VCaP (cell line): ENCODE results near the gene FAM110C.

Source experiments
- H3K27ac ChIP-seq: fragments of 450-650 bp; 2 replicates; pipeline ENCODE4 v1.5.1; 2017
- TF ChIP-seq, protein P1 (sequence below): fragments of 450-650 bp; conservative IDR thresholded peaks from 2 replicates; pipeline ENCODE4 v1.5.1; 2017; ENCODE audit warnings: mild to moderate bottlenecking, moderate library complexity

FAM110C gene, protein sequence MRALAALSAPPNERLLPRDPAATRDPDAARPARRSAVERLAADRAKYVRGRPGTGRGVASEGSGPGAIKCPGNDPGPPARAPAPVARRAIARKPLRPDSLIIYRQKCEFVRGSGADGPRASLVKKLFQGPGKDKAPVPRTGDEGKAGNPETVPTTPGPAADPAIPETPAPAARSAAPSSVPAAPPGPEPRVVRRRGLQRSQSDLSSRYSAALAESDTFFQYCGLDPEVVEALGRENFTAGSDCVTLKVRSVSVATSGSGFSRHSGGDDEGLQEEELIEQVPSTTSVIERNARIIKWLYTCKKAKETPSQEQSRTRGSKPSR

DNA sequence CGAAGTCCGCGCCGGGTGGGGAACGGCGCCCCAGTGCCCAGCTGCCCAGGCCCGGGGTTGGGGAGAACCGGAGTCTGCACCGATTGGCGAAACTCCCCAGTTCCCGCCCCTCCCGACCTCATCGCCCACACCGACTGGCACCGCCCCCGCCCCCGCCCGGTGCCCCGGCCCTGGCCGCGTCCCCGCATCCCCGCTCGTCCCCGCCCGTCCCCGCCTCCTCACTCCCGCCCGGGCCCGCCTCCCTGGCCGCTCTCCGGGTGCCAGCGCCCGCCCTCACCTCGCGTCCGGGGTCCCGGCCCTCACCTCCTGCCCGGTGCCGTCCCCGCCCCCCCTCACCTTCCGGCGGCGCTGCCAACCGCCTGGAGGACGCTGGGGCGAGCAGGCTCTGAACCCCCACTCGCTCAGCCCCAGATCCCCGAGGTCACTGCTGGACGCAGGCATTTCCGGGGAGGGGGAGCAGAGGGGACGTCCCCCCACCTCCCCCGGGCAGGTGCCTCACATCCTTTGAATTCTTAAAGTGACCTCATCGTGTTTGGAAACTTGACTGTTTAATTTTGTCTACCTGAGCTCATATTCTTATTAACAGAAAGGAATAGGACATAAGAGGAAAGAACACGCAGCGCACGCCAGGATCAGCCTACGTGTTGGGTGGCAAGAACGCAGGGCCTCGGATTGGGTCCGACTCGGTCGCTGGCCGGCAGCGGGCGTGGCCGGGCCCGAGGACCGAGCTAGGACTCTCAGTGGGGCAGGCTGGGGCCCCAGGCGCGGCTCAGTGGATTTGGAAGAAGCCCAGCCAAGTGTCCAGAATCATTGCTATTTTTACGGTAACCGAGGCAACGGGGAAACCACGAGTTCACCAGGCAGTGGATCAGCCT, at the start of gene FAM110C:
Gene FAM110C (minus strand): TSS at position 35 of the 875 bp plus-strand sequence. CDS start 120 bp downstream, outside the sequence.
- TF ChIP-seq, protein P1, sequence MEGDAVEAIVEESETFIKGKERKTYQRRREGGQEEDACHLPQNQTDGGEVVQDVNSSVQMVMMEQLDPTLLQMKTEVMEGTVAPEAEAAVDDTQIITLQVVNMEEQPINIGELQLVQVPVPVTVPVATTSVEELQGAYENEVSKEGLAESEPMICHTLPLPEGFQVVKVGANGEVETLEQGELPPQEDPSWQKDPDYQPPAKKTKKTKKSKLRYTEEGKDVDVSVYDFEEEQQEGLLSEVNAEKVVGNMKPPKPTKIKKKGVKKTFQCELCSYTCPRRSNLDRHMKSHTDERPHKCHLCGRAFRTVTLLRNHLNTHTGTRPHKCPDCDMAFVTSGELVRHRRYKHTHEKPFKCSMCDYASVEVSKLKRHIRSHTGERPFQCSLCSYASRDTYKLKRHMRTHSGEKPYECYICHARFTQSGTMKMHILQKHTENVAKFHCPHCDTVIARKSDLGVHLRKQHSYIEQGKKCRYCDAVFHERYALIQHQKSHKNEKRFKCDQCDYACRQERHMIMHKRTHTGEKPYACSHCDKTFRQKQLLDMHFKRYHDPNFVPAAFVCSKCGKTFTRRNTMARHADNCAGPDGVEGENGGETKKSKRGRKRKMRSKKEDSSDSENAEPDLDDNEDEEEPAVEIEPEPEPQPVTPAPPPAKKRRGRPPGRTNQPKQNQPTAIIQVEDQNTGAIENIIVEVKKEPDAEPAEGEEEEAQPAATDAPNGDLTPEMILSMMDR, result no peak
- H3K27ac ChIP-seq, result peak within 1 kb of the TSS; percentile 87

DNA sequence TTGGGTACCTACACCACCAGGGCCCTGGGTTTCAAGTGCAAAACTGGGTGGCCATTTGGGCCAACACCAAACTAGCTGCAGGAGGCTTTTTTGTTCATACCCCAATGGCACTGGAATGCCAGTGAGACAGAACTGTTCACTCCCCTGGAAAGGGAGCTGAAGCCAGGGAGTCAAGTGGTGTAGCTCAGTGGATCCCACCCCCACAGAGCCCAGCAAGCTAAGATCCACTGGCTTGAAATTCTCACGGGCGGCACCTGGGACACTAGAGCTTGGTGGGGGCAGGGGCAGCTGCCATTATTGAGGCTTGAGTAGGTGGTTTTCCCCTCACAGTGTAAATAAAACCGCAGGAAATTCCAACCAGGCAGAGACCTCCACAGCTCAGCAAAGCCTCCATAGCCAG, 46.0 kb upstream of the FAM110C start:
- TF ChIP-seq, protein P1, result no peak
- H3K27ac ChIP-seq, result no peak overlapping the region

DNA sequence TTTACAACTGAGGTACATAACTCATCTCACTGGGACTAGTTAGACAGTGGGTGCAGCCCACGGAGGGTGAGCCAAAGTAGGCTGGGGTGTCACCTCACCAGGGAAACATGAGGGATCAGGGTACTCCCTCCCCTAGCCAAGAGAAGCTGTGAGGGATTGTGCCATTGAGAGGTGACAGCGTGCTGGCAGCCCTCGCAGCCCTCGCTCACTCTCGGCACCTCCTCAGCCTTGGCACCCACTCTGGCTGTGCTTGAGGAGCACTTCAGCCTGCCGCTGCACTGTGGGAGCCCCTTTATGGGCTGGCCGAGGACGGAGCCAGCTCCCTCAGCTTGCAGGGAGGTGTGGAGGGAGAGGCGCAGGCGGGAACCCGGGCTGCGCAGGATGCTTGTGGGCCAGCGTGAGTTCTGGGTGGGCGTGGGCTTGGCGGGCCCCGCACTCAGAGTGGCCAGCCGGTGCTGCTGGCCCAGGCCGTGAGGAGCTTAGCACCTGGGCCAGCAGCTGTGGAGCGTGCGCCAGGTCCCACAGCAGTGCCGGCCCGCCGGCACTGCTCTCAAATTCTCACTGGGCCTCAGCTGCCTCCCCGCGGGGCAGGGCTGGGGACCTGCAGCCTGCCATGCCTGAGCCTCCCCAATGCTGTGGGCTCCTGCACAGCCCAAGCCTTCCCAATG, 44.5 kb upstream of the FAM110C start:
- TF ChIP-seq, protein P1, result no peak

DNA sequence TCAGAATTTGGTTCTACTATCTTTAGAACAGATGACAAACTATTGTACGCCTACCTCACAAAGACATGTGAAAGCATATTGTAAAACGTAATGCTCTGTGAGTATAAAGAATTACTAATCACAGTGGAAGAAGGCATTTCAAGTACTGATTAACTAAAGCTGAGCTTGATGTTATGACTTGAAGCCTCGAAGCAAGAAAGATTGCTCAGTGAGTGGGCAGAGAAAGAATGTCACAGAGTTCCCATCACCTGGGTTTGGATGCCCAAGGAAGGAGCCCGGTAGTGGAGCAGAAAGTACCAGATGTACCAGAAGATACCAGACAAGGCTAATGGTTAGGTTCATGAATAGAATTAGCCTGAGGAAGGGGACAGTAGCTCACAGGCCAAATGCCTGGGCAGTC, 39.5 kb upstream of the FAM110C start:
- TF ChIP-seq, protein P1, result no peak
- no peak overlapping the region for H3K27ac ChIP-seq

More for the DNA sequence above, 44.5 kb upstream of the FAM110C start:
- no peak overlapping the region for H3K27ac ChIP-seq

DNA sequence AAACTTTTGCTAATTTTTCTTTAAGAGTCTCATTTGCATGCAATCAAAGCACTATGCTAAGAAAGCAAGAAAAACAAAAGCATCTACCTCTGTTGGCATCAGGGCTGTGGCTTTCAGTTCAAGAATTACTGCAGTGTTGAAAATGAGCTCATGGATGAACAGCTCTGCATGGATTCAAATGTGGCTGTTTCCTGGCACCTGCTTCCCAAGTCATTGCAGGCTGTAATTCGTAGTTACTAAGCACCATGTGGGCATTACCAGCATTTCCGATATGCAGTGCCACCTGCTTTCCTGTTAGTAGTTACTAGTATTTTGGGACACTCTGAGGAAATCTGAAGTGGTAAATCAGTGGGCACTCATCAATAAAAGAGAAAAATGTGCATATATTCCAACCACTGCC, 37.8 kb upstream of the FAM110C start:
- TF ChIP-seq, protein P1, result no peak
- no peak overlapping the region for H3K27ac ChIP-seq

DNA sequence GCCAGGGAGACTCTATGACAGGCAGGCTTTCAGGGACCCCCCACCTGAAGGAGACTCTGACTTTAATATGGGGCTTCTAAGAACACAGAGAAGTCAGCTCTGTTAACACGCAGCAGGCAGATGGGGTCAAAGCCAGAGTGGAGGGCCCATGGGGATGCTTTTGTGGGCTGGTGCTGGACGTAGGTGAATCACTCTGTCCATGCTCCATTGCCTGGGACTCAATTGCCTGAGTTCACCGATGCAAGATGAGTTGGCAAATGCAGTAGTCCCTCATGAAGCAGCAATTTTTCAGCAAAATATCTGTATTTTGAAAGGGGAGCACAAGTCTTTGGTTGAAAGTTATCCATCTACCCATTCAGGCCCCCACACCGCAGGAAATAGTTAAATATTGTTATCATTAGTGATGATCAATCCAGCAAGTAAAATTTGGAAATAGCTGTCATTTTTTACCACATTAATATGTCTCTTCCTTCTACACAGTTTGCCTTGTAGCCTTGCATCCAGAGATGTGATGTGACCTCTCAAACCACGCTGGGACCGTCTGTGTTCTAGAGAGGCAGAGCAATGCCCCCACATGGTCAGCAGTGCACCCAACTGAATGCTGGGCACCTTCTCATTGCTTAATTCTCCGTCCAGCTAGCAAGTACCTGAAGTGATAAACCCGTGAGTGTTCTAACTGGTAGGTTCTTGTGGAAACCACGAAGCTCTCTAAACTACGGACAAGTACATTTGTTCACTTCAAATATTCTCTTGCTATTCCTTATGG, 34.8 kb upstream of the FAM110C start:
- no peak overlapping the region for H3K27ac ChIP-seq

More for the DNA sequence above, 34.8 kb upstream of the FAM110C start:
- TF ChIP-seq, protein P1, result no peak
